Tibial nerve (tissue), 3 donors: ENCODE data around the gene ZCCHC7.

Experiments used
- CTCF ChIP-seq, 5 experiments: fragments of 200-600 bp in 3 of 5; fragments of 450-650 bp in 2 of 5; sonication (generic) in 3 of 5; IDR thresholded peaks; one replicate each; pipeline ENCODE4 v1.5.1; 2016 to 2019; ENCODE audit warnings: antibody characterized with exemption in 5 of 5, mild to moderate bottlenecking in 3 of 5, moderate library complexity in 2 of 5
- POLR2A ChIP-seq, 2 donors: fragments of 450-650 bp; IDR thresholded peaks; one replicate each; pipeline ENCODE4 v1.6.1; 2017; ENCODE audit warnings: antibody characterized with exemption in 2 of 2, mild to moderate bottlenecking in 2 of 2, moderate library complexity in 2 of 2

- TF ChIP-seq CTCF (IDR thresholded peaks at IDR 0.05) = no peak
- TF ChIP-seq POLR2A (IDR thresholded peaks at IDR 0.05) = no peak
Measured at GRCh38 chr9:37325778-37326177, 205.4 kb downstream of the ZCCHC7 start.
